HG03280 (cell line): Measurements from ENCODE around the gene MFSD8.
"Not testable (repeated sequence)": the region's sequence is repeated elsewhere in the genome, so short reads cannot be mapped to it uniquely, and the experiment has no call there.

Experiments used
- ATAC-seq: cut with Tn5 transposase; IDR thresholded peaks from one replicate; pipeline ENCODE4 v1.9.1; 2021; ENCODE audit warnings: mild to moderate bottlenecking, moderate library complexity; ENCODE audit not compliant: unreplicated experiment

The MFSD8 gene

GRCh38 chr4:127957105-127957504, 7.9 kb downstream of the MFSD8 start:
- ATAC-seq, result no peak

- ATAC-seq, result no peak
Measured at GRCh38 chr4:127936974-127937373, 28.0 kb downstream of the MFSD8 start.

GRCh38 chr4:127931836-127932235, 33.1 kb downstream of the MFSD8 start:
- not testable (repeated sequence) for ATAC-seq

- ATAC-seq, result no peak
Measured at GRCh38 chr4:127930175-127930574, 34.8 kb downstream of the MFSD8 start.

GRCh38 chr4:127925720-127926119, 39.3 kb downstream of the MFSD8 start:
- not testable (repeated sequence) for ATAC-seq

- no peak for ATAC-seq
Measured at GRCh38 chr4:127922226-127922625, 42.7 kb downstream of the MFSD8 start.

GRCh38 chr4:127920521-127920920, 44.5 kb downstream of the MFSD8 start:
- ATAC-seq, result no peak

GRCh38 chr4:127917151-127917550, 47.8 kb downstream of the MFSD8 start:
- no peak for ATAC-seq

GRCh38 chr4:127916512-127916911, 48.5 kb downstream of the MFSD8 start:
- ATAC-seq, result no peak

GRCh38 chr4:127905029-127905428, 59.9 kb downstream of the MFSD8 start:
- no peak for ATAC-seq

- not testable (repeated sequence) for ATAC-seq
Measured at GRCh38 chr4:127899682-127900081, 65.3 kb downstream of the MFSD8 start.

GRCh38 chr4:127896528-127896927, 68.4 kb downstream of the MFSD8 start:
- no peak for ATAC-seq

GRCh38 chr4:127896069-127896468, 68.9 kb downstream of the MFSD8 start:
- no peak for ATAC-seq

GRCh38 chr4:127889903-127890302, 75.1 kb downstream of the MFSD8 start:
- ATAC-seq, result no peak

- no peak for ATAC-seq
Measured at GRCh38 chr4:127888559-127888958, 76.4 kb downstream of the MFSD8 start.

GRCh38 chr4:127881563-127881864, 83.5 kb downstream of the MFSD8 start:
- ATAC-seq, result peak; percentile 29

- ATAC-seq, result peak; percentile 90
Measured at GRCh38 chr4:127880763-127881562, 84.0 kb downstream of the MFSD8 start, which contains the start of gene PLK4. Gene PLK4, plus strand, starts transcription at chr4:127880893. Its CDS starts 242 bp downstream, at chr4:127881135.

- ATAC-seq, result no peak
Measured at GRCh38 chr4:127875791-127876190, 89.2 kb downstream of the MFSD8 start.

GRCh38 chr4:127870688-127871087, 94.3 kb downstream of the MFSD8 start:
- no peak for ATAC-seq

GRCh38 chr4:127870281-127870680, 94.7 kb downstream of the MFSD8 start:
- no peak for ATAC-seq

- ATAC-seq, result no peak
Measured at GRCh38 chr4:127868196-127868595, 96.8 kb downstream of the MFSD8 start.
